Endothelial cell of umbilical vein (primary cell): ENCODE results near the gene ZBTB7C. TPM values are rescaled to one million over a fixed set of nuclear protein-coding genes. Genes with fewer than 3 reads are reported as not detected.

ENCODE experiments used
- BruUV-seq: library from RNA; stranded (reverse); fragments of 400-500 nt; replicated peaks from 2 replicates; lab custom pipeline; 2021; lab: Mats Ljungman, UMichigan
- CTCF ChIA-PET: fragments of 300-600, 350-600 bp; sonication (Branson Sonifier 250); formaldehyde crosslinking; loops from one replicate; lab custom pipeline; 2021; ENCODE audit warnings: antibody characterized with exemption, inconsistent platforms; lab: Charles Lee
- POLR2A ChIA-PET: fragments of 300-600, 350-600 bp; sonication (Branson Sonifier 250); formaldehyde crosslinking; loops from one replicate; lab custom pipeline; 2021; ENCODE audit warnings: antibody characterized with exemption, inconsistent platforms; lab: Charles Lee
- DNase-seq: peaks from one replicate; pipeline ENCODE4 v3.0.0-alpha.2; 2011; ENCODE audit warnings: low read depth, low spot score
- FAIRE-seq: peaks from 2 replicates; lab custom pipeline; 2011; peaks lifted over from hg19 to GRCh38; lab: Jason Lieb, UNC
- H2AFZ ChIP-seq: 2 replicates; pipeline ENCODE4 v1.6.0; 2012; ENCODE audit warnings: low read depth, low read length, control low read depth, inconsistent platforms
- H3K27ac ChIP-seq: 2 replicates; pipeline ENCODE4 v1.5.1; 2011; ENCODE audit warnings: low read depth, mild to moderate bottlenecking, control low read depth, low read length, moderate library complexity; ENCODE audit not compliant: insufficient read depth
- H3K27me3 ChIP-seq, 2 experiments: 2 replicates each; pipeline versions ENCODE4 v1.6.0 to v1.6.1; 2011; ENCODE audit warnings: low read length in 2 of 2, mixed read lengths in 1 of 2; ENCODE audit not compliant: control insufficient read depth in 2 of 2, insufficient read depth in 2 of 2
- H3K36me3 ChIP-seq, 2 experiments: 2 replicates in 1 of 2; 3 replicates in 1 of 2; pipeline ENCODE4 v1.5.1; 2011; ENCODE audit warnings: low read length in 2 of 2, mild to moderate bottlenecking in 1 of 2, moderate library complexity in 1 of 2; ENCODE audit not compliant: control insufficient read depth in 2 of 2, insufficient read depth in 2 of 2; ENCODE audit errors: extremely low read depth in 1 of 2
- H3K4me1 ChIP-seq: 3 replicates; pipeline ENCODE4 v1.5.1; 2011; ENCODE audit warnings: mild to moderate bottlenecking, low read length; ENCODE audit not compliant: control insufficient read depth, insufficient read depth; ENCODE audit errors: extremely low read depth
- H3K4me2 ChIP-seq: 2 replicates; pipeline ENCODE4 v1.6.1; 2011; ENCODE audit warnings: low read length, control low read depth, mixed read lengths; ENCODE audit not compliant: insufficient read depth
- H3K4me3 ChIP-seq, 3 experiments: fragments of 200-600 bp in 1 of 3; sonication (generic), shearing (Covaris generic) in 1 of 3; replicated peaks in 1 of 3; 2 replicates each; pipeline ENCODE4 v1.5.1; 2011 to 2016; ENCODE audit warnings: control low read depth in 3 of 3, low read length in 3 of 3, mild to moderate bottlenecking in 2 of 3, inconsistent platforms in 1 of 3, low read depth in 1 of 3, moderate library complexity in 1 of 3; ENCODE audit not compliant: insufficient read depth in 1 of 3
- H3K79me2 ChIP-seq: 2 replicates; pipeline ENCODE4 v1.6.0; 2012; ENCODE audit warnings: low read length, inconsistent platforms; ENCODE audit not compliant: control insufficient read depth, insufficient read depth
- H3K9ac ChIP-seq: replicated peaks from 2 replicates; pipeline ENCODE3; 2011; ENCODE audit warnings: low read length, control low read depth; ENCODE audit not compliant: insufficient read depth; ENCODE audit errors: extremely low read depth
- H3K9me1 ChIP-seq: replicated peaks from 3 replicates; pipeline ENCODE4 v1.6.0; 2011; ENCODE audit warnings: mild to moderate bottlenecking, low read length; ENCODE audit not compliant: control insufficient read depth, insufficient read depth; ENCODE audit errors: extremely low read depth
- H3K9me3 ChIP-seq: replicated peaks from 2 replicates; pipeline ENCODE4 v1.5.1; 2012; ENCODE audit warnings: low read length, inconsistent platforms; ENCODE audit not compliant: control insufficient read depth, insufficient read depth
- H4K20me1 ChIP-seq: replicated peaks from 2 replicates; pipeline ENCODE3; 2011; ENCODE audit warnings: mild to moderate bottlenecking, low read length; ENCODE audit not compliant: control insufficient read depth, insufficient read depth; ENCODE audit errors: extremely low read depth
- EZH2 ChIP-seq: IDR thresholded peaks from 2 replicates; pipeline ENCODE4 v1.6.1; 2012; ENCODE audit warnings: borderline replicate concordance, low read depth, mild to moderate bottlenecking, moderate library complexity, low read length, inconsistent platforms; ENCODE audit not compliant: severe bottlenecking
- FOS ChIP-seq: IDR thresholded peaks from 2 replicates; pipeline ENCODE4 v1.6.1; 2011; ENCODE audit warnings: mild to moderate bottlenecking, low read length, moderate library complexity, borderline replicate concordance; ENCODE audit not compliant: insufficient read depth
- GATA2 ChIP-seq: IDR thresholded peaks from 2 replicates; pipeline ENCODE4 v1.7.0; 2011; ENCODE audit warnings: low read depth, mild to moderate bottlenecking, moderate library complexity, mixed read lengths, low read length; ENCODE audit not compliant: insufficient read length, insufficient read depth
- JUN ChIP-seq: IDR thresholded peaks from 2 replicates; pipeline ENCODE4 v1.6.1; 2011; ENCODE audit warnings: borderline replicate concordance, low read depth; ENCODE audit not compliant: insufficient read length, insufficient read depth
- MYC ChIP-seq: IDR thresholded peaks from one replicate; pipeline ENCODE4 v1.6.1; 2011; ENCODE audit warnings: mild to moderate bottlenecking, low read depth, low read length
- POLR2A ChIP-seq: IDR thresholded peaks from 2 replicates; pipeline ENCODE4 v1.6.1; 2012; ENCODE audit warnings: low read depth, mild to moderate bottlenecking, control low read depth, low read length
- POLR2AphosphoS5 ChIP-seq: IDR thresholded peaks from 2 replicates; pipeline ENCODE4 v1.6.1; 2012; ENCODE audit warnings: low read depth, mild to moderate bottlenecking, control low read depth, low read length, moderate library complexity; ENCODE audit not compliant: insufficient read depth
- dilution Hi-C: fragments of 300-500 bp; cut with MboI; formaldehyde crosslinking; loops from one replicate; pipeline ENCODE4 v1.15.0; 2019; ENCODE audit warnings: low sequenced_read_pairs; ENCODE audit not compliant: extremely low pct_ligation_motif_present
- intact Hi-C: fragments of 100-400 bp; cut with micrococcal nuclease; formaldehyde crosslinking; loops from one replicate; pipeline ENCODE4 v1.10.0; 2022
- polyA plus RNA-seq, 4 experiments: library from polyadenylated mRNA; depleted of rRNA in 3 of 4; stranded (reverse) in 3 of 4; unstranded in 1 of 4; fragments of >200 nt; gene quantifications; 2 replicates each; pipeline versions ENCODE4 v1.2.1 to v1.2.3, GENCODE V29; 2011 to 2012; ENCODE audit warnings: missing spikeins in 1 of 4
- total RNA-seq: library from RNA; stranded (reverse); gene quantifications from 2 replicates; pipeline ENCODE4 v1.2.3, GENCODE V29; 2021
- TF ChIP-seq, protein P1 (sequence below): IDR thresholded peaks from 2 replicates; pipeline ENCODE4 v1.6.1; 2011; ENCODE audit not compliant: insufficient read depth, insufficient read length
- TF ChIP-seq, protein P2 (sequence below), 2 donors: IDR thresholded peaks; 1 replicate in 1 of 2; 2 replicates in 1 of 2; pipeline ENCODE4 v1.5.1; 2011; ENCODE audit warnings: low read length in 2 of 2, mild to moderate bottlenecking in 2 of 2, moderate library complexity in 2 of 2, control low read depth in 1 of 2, inconsistent platforms in 1 of 2, low read depth in 1 of 2; ENCODE audit not compliant: insufficient read depth in 1 of 2; ENCODE audit errors: extremely low read depth in 1 of 2

ZBTB7C gene
- total and polyA plus RNA-seq, 2 donors (not counting 3 experiments of a cell fraction or from before 2014, with no cell fraction given), result not detected

DNA sequence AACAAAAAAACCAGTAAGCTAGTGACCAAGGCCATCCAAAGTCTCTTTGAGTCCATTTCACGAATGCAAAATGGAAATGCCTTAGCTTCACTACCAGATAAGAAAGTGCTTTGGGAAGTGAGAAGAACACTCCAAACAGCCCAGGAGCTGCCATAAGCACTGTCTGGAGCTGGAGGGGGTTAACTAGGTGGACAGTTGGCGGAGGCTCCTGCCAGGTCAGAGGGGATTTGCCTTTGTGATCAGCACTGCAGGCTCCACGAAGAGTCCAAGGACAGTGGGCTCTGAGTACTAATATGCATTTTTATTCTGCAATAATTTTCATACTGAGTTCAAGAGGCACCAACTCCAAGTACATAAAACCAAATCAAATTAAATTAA, 245.5 kb downstream of the ZBTB7C start:
- intact Hi-C loops, result loop anchor here (5.0 to 10.0 kb wide), 2 partner anchors 251 to 284 kb away; no protein-coding TSS in a partner anchor
- Histone ChIP-seq H4K20me1 (no peaks in the 10 kb centered on the region), H3K4me3 (no peak overlapping the region), H3K36me3 (no peaks in the 10 kb centered on the region), H3K4me2 (no peak overlapping the region), H3K9ac (no peak overlapping the region), H3K9me1 (no peaks in the 10 kb centered on the region), H3K27me3 (peaks cover 7 to 13% of the 10 kb centered on the region in 2 experiments), H3K9me3 (no peaks in the 10 kb centered on the region), H3K4me1 (peaks cover 4% of the 10 kb centered on the region), H3K79me2 (no peaks in the 10 kb centered on the region), H3K27ac (no peak overlapping the region), H2AFZ (no peak overlapping the region)
- no peak for FAIRE-seq
- dilution Hi-C loops, result no loop called here
- CTCF ChIA-PET, result no interaction called here
- no peak for DNase-seq
- no TSS peak for BruUV-seq
- POLR2A ChIA-PET, result no interaction called here
- TF ChIP-seq JUN (no peak), POLR2AphosphoS5 (no peak), POLR2A (no peak), GATA2 (no peak), EZH2 (no peak), FOS (no peak), MYC (no peak)
- TF ChIP-seq, protein P1, sequence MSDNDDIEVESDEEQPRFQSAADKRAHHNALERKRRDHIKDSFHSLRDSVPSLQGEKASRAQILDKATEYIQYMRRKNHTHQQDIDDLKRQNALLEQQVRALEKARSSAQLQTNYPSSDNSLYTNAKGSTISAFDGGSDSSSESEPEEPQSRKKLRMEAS, result no peak
- TF ChIP-seq, protein P2, sequence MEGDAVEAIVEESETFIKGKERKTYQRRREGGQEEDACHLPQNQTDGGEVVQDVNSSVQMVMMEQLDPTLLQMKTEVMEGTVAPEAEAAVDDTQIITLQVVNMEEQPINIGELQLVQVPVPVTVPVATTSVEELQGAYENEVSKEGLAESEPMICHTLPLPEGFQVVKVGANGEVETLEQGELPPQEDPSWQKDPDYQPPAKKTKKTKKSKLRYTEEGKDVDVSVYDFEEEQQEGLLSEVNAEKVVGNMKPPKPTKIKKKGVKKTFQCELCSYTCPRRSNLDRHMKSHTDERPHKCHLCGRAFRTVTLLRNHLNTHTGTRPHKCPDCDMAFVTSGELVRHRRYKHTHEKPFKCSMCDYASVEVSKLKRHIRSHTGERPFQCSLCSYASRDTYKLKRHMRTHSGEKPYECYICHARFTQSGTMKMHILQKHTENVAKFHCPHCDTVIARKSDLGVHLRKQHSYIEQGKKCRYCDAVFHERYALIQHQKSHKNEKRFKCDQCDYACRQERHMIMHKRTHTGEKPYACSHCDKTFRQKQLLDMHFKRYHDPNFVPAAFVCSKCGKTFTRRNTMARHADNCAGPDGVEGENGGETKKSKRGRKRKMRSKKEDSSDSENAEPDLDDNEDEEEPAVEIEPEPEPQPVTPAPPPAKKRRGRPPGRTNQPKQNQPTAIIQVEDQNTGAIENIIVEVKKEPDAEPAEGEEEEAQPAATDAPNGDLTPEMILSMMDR (IDR thresholded peaks at IDR 0.05; ENCODE audit: extremely low read depth in 1 of 2, insufficient read depth in 1 of 2, low read depth in 1 of 2, low read length in 2 of 2), result no peak
